ENCODE data around the gene DLL4. TPM values are rescaled to one million over a fixed set of nuclear protein-coding genes. Genes with fewer than 3 reads are reported as not detected.

Gene DLL4
- polyA plus RNA-seq, 1 donor from 2014 or later = 2.2 TPM

- Histone ChIP-seq H3K4me2 (ENCODE audit: low read length) (no peak overlapping the region), H3K4me3 (ENCODE audit: low read length) (no peak overlapping the region), H3K27me3 (ENCODE audit: insufficient read depth, low read depth, low read length) (no peaks in the 10 kb centered on the region)
These were observed 26.9 kb downstream of the DLL4 start for GRCh38 chr15:40955930-40956540.

DNA sequence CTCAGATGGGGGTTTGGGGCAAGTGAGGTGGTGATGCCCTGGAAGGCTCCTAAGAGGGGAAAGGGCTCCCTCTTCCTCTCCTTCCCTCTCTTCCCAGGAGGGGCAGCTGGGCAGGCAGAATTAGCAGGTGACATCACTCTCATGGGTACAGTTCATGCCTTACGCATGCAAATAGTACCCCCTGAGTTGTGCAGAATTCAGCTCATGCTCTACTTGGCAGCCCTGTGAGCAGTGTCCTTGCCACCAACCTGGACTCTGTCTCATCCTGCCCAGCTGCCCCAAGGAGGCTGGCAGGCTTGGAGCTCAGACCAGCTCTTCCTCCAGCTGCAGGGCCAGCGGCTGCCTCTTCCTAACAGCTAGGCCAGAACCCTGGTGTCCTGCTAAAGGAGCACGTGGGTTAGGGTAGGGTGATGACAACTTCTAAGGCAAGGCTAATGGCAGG lies 27.4 kb downstream of the DLL4 start:
- Histone ChIP-seq H3K79me2 (replicated peaks; ENCODE audit: insufficient read depth, low read length) (no peaks in the 10 kb centered on the region), H3F3A (ENCODE audit: insufficient read depth, low read length, poor library complexity, severe bottlenecking) (no peaks in the 10 kb centered on the region), H3K36me3 (ENCODE audit: insufficient read depth, low read length) (no peaks in the 10 kb centered on the region), H3K27ac (ENCODE audit: low read length) (no peak overlapping the region), H3K9me2 (ENCODE audit: insufficient read depth, low read length) (no peaks in the 10 kb centered on the region), H4K20me1 (ENCODE audit: insufficient read depth) (no peaks in the 10 kb centered on the region), H3K9me3 (ENCODE audit: low read length) (no peaks in the 10 kb centered on the region), H3K4me3 (ENCODE audit: low read length) (no peak overlapping the region), H3K27me3 (ENCODE audit: insufficient read depth, low read depth, low read length) (no peaks in the 10 kb centered on the region), H3K4me2 (ENCODE audit: low read length) (no peak overlapping the region), H2AFZ (ENCODE audit: low read depth, low read length) (no peak overlapping the region), H3K9ac (ENCODE audit: low read length) (no peak overlapping the region)
- TF ChIP-seq SMC3 (conservative IDR thresholded peaks at IDR 0.05; ENCODE audit: poor library complexity) (no peak), EP300 (conservative IDR thresholded peaks at IDR 0.05; ENCODE audit: poor library complexity, severe bottlenecking) (no peak), TAF1 (IDR thresholded peaks at IDR 0.05; ENCODE audit: low read depth) (no peak), POLR2AphosphoS5 (IDR thresholded peaks at IDR 0.05) (no peak), MXI1 (conservative IDR thresholded peaks at IDR 0.05; ENCODE audit: poor library complexity, severe bottlenecking) (no peak), RAD21 (conservative IDR thresholded peaks at IDR 0.05) (no peak), EZH2 (IDR thresholded peaks at IDR 0.05; ENCODE audit: borderline replicate concordance, insufficient read depth, low read length, poor library complexity, severe bottlenecking) (no peak)
- TF ChIP-seq, protein P1, sequence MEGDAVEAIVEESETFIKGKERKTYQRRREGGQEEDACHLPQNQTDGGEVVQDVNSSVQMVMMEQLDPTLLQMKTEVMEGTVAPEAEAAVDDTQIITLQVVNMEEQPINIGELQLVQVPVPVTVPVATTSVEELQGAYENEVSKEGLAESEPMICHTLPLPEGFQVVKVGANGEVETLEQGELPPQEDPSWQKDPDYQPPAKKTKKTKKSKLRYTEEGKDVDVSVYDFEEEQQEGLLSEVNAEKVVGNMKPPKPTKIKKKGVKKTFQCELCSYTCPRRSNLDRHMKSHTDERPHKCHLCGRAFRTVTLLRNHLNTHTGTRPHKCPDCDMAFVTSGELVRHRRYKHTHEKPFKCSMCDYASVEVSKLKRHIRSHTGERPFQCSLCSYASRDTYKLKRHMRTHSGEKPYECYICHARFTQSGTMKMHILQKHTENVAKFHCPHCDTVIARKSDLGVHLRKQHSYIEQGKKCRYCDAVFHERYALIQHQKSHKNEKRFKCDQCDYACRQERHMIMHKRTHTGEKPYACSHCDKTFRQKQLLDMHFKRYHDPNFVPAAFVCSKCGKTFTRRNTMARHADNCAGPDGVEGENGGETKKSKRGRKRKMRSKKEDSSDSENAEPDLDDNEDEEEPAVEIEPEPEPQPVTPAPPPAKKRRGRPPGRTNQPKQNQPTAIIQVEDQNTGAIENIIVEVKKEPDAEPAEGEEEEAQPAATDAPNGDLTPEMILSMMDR (IDR thresholded peaks at IDR 0.05; ENCODE audit: poor library complexity, severe bottlenecking) = no peak
- TF ChIP-seq, protein P2, sequence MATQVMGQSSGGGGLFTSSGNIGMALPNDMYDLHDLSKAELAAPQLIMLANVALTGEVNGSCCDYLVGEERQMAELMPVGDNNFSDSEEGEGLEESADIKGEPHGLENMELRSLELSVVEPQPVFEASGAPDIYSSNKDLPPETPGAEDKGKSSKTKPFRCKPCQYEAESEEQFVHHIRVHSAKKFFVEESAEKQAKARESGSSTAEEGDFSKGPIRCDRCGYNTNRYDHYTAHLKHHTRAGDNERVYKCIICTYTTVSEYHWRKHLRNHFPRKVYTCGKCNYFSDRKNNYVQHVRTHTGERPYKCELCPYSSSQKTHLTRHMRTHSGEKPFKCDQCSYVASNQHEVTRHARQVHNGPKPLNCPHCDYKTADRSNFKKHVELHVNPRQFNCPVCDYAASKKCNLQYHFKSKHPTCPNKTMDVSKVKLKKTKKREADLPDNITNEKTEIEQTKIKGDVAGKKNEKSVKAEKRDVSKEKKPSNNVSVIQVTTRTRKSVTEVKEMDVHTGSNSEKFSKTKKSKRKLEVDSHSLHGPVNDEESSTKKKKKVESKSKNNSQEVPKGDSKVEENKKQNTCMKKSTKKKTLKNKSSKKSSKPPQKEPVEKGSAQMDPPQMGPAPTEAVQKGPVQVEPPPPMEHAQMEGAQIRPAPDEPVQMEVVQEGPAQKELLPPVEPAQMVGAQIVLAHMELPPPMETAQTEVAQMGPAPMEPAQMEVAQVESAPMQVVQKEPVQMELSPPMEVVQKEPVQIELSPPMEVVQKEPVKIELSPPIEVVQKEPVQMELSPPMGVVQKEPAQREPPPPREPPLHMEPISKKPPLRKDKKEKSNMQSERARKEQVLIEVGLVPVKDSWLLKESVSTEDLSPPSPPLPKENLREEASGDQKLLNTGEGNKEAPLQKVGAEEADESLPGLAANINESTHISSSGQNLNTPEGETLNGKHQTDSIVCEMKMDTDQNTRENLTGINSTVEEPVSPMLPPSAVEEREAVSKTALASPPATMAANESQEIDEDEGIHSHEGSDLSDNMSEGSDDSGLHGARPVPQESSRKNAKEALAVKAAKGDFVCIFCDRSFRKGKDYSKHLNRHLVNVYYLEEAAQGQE (IDR thresholded peaks at IDR 0.05; ENCODE audit: borderline replicate concordance) = no peak

More at GRCh38 chr15:40955930-40956540, 26.9 kb downstream of the DLL4 start:
- H2AFZ ChIP-seq (ENCODE audit: low read depth, low read length) = no peak overlapping the region
- H3K27ac ChIP-seq (ENCODE audit: low read length) = no peak overlapping the region
- no peaks in the 10 kb centered on the region for H3K79me2 ChIP-seq (replicated peaks; ENCODE audit: insufficient read depth, low read length)
- H3K9me3 ChIP-seq (ENCODE audit: low read length) = no peaks in the 10 kb centered on the region
- no peaks in the 10 kb centered on the region for H3K36me3 ChIP-seq (ENCODE audit: insufficient read depth, low read length)
- H3F3A ChIP-seq (ENCODE audit: insufficient read depth, low read length, poor library complexity, severe bottlenecking) = no peaks in the 10 kb centered on the region
- TF ChIP-seq RAD21 (conservative IDR thresholded peaks at IDR 0.05) (no peak), EP300 (conservative IDR thresholded peaks at IDR 0.05; ENCODE audit: poor library complexity, severe bottlenecking) (no peak), SMC3 (conservative IDR thresholded peaks at IDR 0.05; ENCODE audit: poor library complexity) (no peak), POLR2AphosphoS5 (IDR thresholded peaks at IDR 0.05) (no peak), EZH2 (IDR thresholded peaks at IDR 0.05; ENCODE audit: borderline replicate concordance, insufficient read depth, low read length, poor library complexity, severe bottlenecking) (no peak), TAF1 (IDR thresholded peaks at IDR 0.05; ENCODE audit: low read depth) (no peak), MXI1 (conservative IDR thresholded peaks at IDR 0.05; ENCODE audit: poor library complexity, severe bottlenecking) (no peak)
- TF ChIP-seq, protein P2 (IDR thresholded peaks at IDR 0.05; ENCODE audit: borderline replicate concordance) = no peak
- TF ChIP-seq, protein P1 (IDR thresholded peaks at IDR 0.05; ENCODE audit: poor library complexity, severe bottlenecking) = no peak
- no peaks in the 10 kb centered on the region for H3K9me2 ChIP-seq (ENCODE audit: insufficient read depth, low read length)
- no peaks in the 10 kb centered on the region for H4K20me1 ChIP-seq (ENCODE audit: insufficient read depth)
- H3K9ac ChIP-seq (ENCODE audit: low read length) = no peak overlapping the region

Data from neural cell (in vitro differentiated cells).